ENCODE measurements around the gene NOL4L.

Gene NOL4L

DNA sequence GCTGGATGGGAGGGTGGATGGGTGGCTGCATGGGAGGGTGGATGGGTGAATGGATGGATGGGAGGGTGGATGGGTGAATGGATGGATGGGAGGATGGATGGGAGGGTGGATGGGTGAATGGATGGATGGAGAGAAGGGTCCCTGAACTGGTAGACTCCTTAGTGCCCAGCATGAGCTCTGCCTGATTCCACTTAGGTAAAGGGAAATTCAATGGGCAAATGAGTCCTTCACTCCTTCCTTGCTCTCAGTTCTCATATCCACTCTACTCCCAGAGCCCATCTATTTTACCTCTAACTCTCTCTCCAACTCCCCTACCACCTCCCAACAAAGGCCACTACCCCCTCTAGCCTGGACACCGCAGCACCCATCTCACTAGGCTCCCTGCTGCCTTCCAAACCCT lies 29.2 kb upstream of the NOL4L start:
- H3K4me3 ChIP-seq (ENCODE audit: low read depth, low read length): no peak overlapping the region
- no peak for DNase-seq (ENCODE audit: low read depth)
- TF ChIP-seq MAX (IDR thresholded peaks at IDR 0.05; ENCODE audit: low read depth, low read length) (no peak), POLR2A (IDR thresholded peaks at IDR 0.05; ENCODE audit: extremely low read depth, insufficient read length) (no peak), MYC (IDR thresholded peaks at IDR 0.05; ENCODE audit: low read depth, low read length) (no peak)
- TF ChIP-seq, protein P1, sequence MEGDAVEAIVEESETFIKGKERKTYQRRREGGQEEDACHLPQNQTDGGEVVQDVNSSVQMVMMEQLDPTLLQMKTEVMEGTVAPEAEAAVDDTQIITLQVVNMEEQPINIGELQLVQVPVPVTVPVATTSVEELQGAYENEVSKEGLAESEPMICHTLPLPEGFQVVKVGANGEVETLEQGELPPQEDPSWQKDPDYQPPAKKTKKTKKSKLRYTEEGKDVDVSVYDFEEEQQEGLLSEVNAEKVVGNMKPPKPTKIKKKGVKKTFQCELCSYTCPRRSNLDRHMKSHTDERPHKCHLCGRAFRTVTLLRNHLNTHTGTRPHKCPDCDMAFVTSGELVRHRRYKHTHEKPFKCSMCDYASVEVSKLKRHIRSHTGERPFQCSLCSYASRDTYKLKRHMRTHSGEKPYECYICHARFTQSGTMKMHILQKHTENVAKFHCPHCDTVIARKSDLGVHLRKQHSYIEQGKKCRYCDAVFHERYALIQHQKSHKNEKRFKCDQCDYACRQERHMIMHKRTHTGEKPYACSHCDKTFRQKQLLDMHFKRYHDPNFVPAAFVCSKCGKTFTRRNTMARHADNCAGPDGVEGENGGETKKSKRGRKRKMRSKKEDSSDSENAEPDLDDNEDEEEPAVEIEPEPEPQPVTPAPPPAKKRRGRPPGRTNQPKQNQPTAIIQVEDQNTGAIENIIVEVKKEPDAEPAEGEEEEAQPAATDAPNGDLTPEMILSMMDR (IDR thresholded peaks at IDR 0.05; ENCODE audit: low read depth, low read length): no peak

DNA sequence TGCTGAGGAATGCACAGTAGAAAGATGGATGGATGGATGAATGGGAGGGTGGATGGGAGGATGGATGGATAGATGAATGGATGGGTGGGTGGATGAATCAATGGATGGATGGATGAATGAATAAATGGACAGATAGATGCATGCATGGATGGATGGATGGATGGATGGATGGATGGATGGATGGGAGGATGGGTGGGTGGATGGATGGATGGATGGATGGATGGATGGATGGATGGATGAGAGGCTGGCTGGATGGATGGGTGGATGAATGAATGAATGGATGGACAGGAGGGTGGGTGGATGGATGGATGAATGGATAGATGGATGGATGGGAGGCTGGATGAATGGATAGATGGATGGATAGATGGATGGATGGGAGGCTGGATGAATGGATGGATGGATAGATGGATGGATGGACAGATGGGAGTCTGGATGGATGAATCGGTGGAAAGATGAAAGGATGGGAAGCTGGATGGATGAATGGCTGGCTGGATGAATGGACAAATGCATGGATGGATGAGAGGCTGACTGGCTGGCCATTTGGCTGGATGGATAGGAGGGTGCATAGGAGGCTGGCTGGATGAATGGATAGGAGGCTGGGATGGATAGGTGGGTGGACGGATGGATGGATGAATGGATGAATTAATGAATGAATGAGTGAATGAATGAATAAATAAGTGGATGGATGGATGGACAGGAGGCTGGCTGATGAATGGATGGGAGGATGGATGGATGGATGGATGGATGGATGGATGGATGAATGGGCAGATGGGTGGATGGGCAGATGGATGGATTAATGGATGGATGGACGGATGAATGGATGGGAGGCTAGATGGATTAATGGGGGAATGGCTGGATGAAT lies 28.3 kb upstream of the NOL4L start:
- no peak overlapping the region for H3K4me3 ChIP-seq (ENCODE audit: low read depth, low read length)
- no peak for TF ChIP-seq POLR2A (IDR thresholded peaks at IDR 0.05; ENCODE audit: extremely low read depth, insufficient read length)
- TF ChIP-seq MAX (IDR thresholded peaks at IDR 0.05; ENCODE audit: low read depth, low read length): no peak
- no peak for TF ChIP-seq MYC (IDR thresholded peaks at IDR 0.05; ENCODE audit: low read depth, low read length)
- TF ChIP-seq, protein P1 (IDR thresholded peaks at IDR 0.05; ENCODE audit: low read depth, low read length): no peak
- DNase-seq (ENCODE audit: low read depth): no peak

- TF ChIP-seq MAX (IDR thresholded peaks at IDR 0.05; ENCODE audit: low read depth, low read length) (no peak), POLR2A (IDR thresholded peaks at IDR 0.05; ENCODE audit: extremely low read depth, insufficient read length) (no peak), MYC (IDR thresholded peaks at IDR 0.05; ENCODE audit: low read depth, low read length) (no peak)
- TF ChIP-seq, protein P1 (IDR thresholded peaks at IDR 0.05; ENCODE audit: low read depth, low read length): no peak
- no peak overlapping the region for H3K4me3 ChIP-seq (ENCODE audit: low read depth, low read length)
- DNase-seq (ENCODE audit: low read depth): no peak
Measured at GRCh38 chr20:32612351-32613191, 27.4 kb upstream of the NOL4L start.

DNA sequence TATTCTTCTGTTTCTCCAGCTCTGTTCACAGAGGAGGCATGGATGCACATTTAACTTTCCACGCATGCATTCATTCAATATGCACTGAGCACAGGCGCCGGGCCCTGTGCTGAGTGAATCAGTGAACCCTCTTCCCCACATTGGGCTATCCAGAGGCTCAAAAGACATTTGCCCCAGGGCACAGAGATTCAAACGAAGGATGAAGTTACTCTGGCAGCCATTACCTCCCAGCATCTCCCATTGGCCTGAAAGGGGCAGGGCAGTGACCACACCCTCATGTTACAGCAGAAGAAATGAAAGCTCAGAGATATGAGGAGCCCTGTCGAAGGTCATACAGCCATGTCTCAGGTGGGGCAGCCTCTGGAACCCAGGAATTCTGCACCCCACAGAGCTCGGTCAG lies 26.7 kb upstream of the NOL4L start:
- no peak for DNase-seq (ENCODE audit: low read depth)
- TF ChIP-seq MYC (IDR thresholded peaks at IDR 0.05; ENCODE audit: low read depth, low read length) (no peak), MAX (IDR thresholded peaks at IDR 0.05; ENCODE audit: low read depth, low read length) (no peak), POLR2A (IDR thresholded peaks at IDR 0.05; ENCODE audit: extremely low read depth, insufficient read length) (no peak)
- TF ChIP-seq, protein P1 (IDR thresholded peaks at IDR 0.05; ENCODE audit: low read depth, low read length): no peak
- H3K4me3 ChIP-seq (ENCODE audit: low read depth, low read length): no peak overlapping the region

DNA sequence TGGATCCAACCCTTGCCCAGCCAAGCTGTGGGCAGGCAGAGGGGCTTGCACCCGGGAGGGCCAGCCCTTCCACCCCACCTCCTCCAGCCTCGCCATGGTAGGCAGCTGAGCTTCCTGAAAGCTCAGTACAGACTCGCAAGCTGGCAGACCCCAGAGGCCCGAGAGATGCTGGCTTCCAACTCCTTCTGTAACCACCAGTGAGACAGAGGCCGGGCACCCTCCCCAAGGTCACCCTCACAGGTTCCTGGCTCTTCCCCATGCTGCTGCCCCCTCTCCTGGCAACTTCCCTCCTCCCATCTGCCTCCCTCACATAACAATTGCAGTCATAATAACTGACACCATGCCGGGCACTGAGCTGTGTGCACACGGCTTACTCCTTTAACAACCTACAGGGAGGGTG lies 26.2 kb upstream of the NOL4L start:
- H3K4me3 ChIP-seq (ENCODE audit: low read depth, low read length): no peak overlapping the region
- TF ChIP-seq MAX (IDR thresholded peaks at IDR 0.05; ENCODE audit: low read depth, low read length) (0 out of 2 replicates have a peak, but pooled peaks have one; percentile 7), MYC (IDR thresholded peaks at IDR 0.05; ENCODE audit: low read depth, low read length) (0 out of 2 replicates have a peak, but pooled peaks have one; percentile 14)
- TF ChIP-seq, protein P1 (IDR thresholded peaks at IDR 0.05; ENCODE audit: low read depth, low read length): no peak
- peak; percentile 74 for DNase-seq (ENCODE audit: low read depth)

Data from NB4 (cell line).